Loucy (cell line): ENCODE measurements around the gene SPANXN2.
"Not testable (repeated sequence)": the region's sequence is repeated elsewhere in the genome, so short reads cannot be mapped to it uniquely, and the experiment has no call there.

Source experiments
- CTCF ChIP-seq: fragments of 200-600 bp; sonication (generic); conservative IDR thresholded peaks from 2 replicates; pipeline ENCODE4 v1.5.1; 2014; ENCODE audit warnings: mild to moderate bottlenecking, antibody characterized with exemption, low read length
- EZH2phosphoT487 ChIP-seq: fragments of 200-600 bp; IDR thresholded peaks from 2 replicates; pipeline ENCODE4 v1.6.1; 2018; ENCODE audit warnings: antibody characterized with exemption, mild to moderate bottlenecking, moderate library complexity, borderline replicate concordance

- TF ChIP-seq CTCF, EZH2phosphoT487: not testable (repeated sequence)
These were observed at the start of gene SPANXN2 for GRCh38 chrX:143720652-143721051.
